SK-N-SH (cell line): Measurements from ENCODE around the gene CTSA. TPM values are rescaled to one million over a fixed set of nuclear protein-coding genes. Genes with fewer than 3 reads are reported as not detected.

Experiments
- CTCF ChIA-PET: fragments of 300-600, 350-600 bp; formaldehyde crosslinking; extraction: SDS; loops from one replicate; lab custom pipeline; 2021; lab: Yijun Ruan, JAX
- POLR2A ChIA-PET: fragments of 350-600 bp; sonication (Branson Sonifier 250); formaldehyde crosslinking; extraction: SDS; loops from one replicate; lab custom pipeline; 2020; ENCODE audit warnings: antibody characterized with exemption, inconsistent platforms; lab: Yijun Ruan, JAX
- DNase-seq: peaks from one replicate; pipeline ENCODE4 v3.0.0; 2012
- H2AFZ ChIP-seq: fragments of 200-600 bp; sonication (generic); 2 replicates; pipeline ENCODE4 v1.8.1; 2016; ENCODE audit warnings: antibody characterized with exemption, mild to moderate bottlenecking, low read depth
- H3F3A ChIP-seq: fragments of 200-600 bp; sonication (generic); replicated peaks from 2 replicates; pipeline ENCODE3; 2016; ENCODE audit warnings: antibody characterized with exemption, mild to moderate bottlenecking; ENCODE audit not compliant: insufficient read depth
- H3K27ac ChIP-seq, 2 experiments: fragments of 200-500 bp in 1 of 2; fragments of 200-600 bp in 1 of 2; sonication (Bioruptor generic) in 1 of 2; sonication (generic), shearing (Covaris generic) in 1 of 2; 2 replicates each; pipeline versions ENCODE4 v1.5.1 to v1.6.1; 2014 to 2016; ENCODE audit warnings: low read depth in 2 of 2, inconsistent platforms in 1 of 2, low read length in 1 of 2, mild to moderate bottlenecking in 1 of 2, mixed read lengths in 1 of 2
- H3K27me3 ChIP-seq: fragments of 200-600 bp; sonication (generic), shearing (Covaris generic); 2 replicates; pipeline ENCODE4 v1.6.1; 2016; ENCODE audit warnings: mixed run types; ENCODE audit not compliant: insufficient read depth
- H3K36me3 ChIP-seq, 2 experiments: fragments of 200-500 bp in 1 of 2; fragments of 200-600 bp in 1 of 2; sonication (Bioruptor generic) in 1 of 2; sonication (generic) in 1 of 2; replicated peaks in 1 of 2; 2 replicates each; pipeline versions ENCODE3 to v1.5.1; 2014 to 2016; ENCODE audit warnings: low read length in 1 of 2, mild to moderate bottlenecking in 1 of 2; ENCODE audit not compliant: insufficient read depth in 2 of 2, control insufficient read depth in 1 of 2
- H3K4me1 ChIP-seq, 2 experiments: fragments of 200-500 bp in 1 of 2; fragments of 200-600 bp in 1 of 2; sonication (Bioruptor generic) in 1 of 2; sonication (generic), shearing (Covaris generic) in 1 of 2; 2 replicates each; pipeline versions ENCODE4 v1.5.1 to v1.6.1; 2014 to 2016; ENCODE audit warnings: low read depth in 1 of 2, low read length in 1 of 2, mixed run types in 1 of 2; ENCODE audit not compliant: insufficient read depth in 2 of 2, control insufficient read depth in 1 of 2
- H3K4me2 ChIP-seq: fragments of 200-600 bp; sonication (generic), shearing (Covaris generic); 2 replicates; pipeline ENCODE4 v1.6.1; 2017; ENCODE audit warnings: mixed run types
- H3K4me3 ChIP-seq, 2 experiments: fragments of 200-500 bp in 1 of 2; fragments of 200-600 bp in 1 of 2; sonication (Bioruptor generic) in 1 of 2; sonication (generic), shearing (Covaris generic) in 1 of 2; 2 replicates each; pipeline versions ENCODE4 v1.5.1 to v1.8.1; 2014 to 2016; ENCODE audit warnings: low read depth in 2 of 2, inconsistent platforms in 1 of 2, low read length in 1 of 2, mild to moderate bottlenecking in 1 of 2, mixed read lengths in 1 of 2, moderate library complexity in 1 of 2
- H3K79me2 ChIP-seq: fragments of 200-600 bp; sonication (generic); 2 replicates; pipeline ENCODE4 v1.8.1; 2017; ENCODE audit warnings: mild to moderate bottlenecking; ENCODE audit not compliant: insufficient read depth
- H3K9ac ChIP-seq: fragments of 200-600 bp; sonication (generic); 2 replicates; pipeline ENCODE4 v1.6.1; 2017; ENCODE audit warnings: mixed run types
- H3K9me2 ChIP-seq: fragments of 200-600 bp; sonication (generic); 2 replicates; pipeline ENCODE4 v1.6.1; 2017; ENCODE audit warnings: mixed run types
- H3K9me3 ChIP-seq: fragments of 200-600 bp; sonication (generic); 2 replicates; pipeline ENCODE4 v1.6.1; 2017; ENCODE audit warnings: mixed run types, mild to moderate bottlenecking, moderate library complexity
- H4K20me1 ChIP-seq: fragments of 200-600 bp; sonication (generic); 2 replicates; pipeline ENCODE4 v1.6.1; 2017; ENCODE audit warnings: mild to moderate bottlenecking, mixed run types; ENCODE audit not compliant: insufficient read depth
- CTCF ChIP-seq: fragments of 200-600 bp; sonication (generic); IDR thresholded peaks from 2 replicates; pipeline ENCODE4 v1.6.1; 2017; ENCODE audit warnings: antibody characterized with exemption, mild to moderate bottlenecking, moderate library complexity
- ELF1 ChIP-seq: IDR thresholded peaks from 2 replicates; pipeline ENCODE4 v1.4.0; 2012
- EP300 ChIP-seq, 2 experiments: IDR thresholded peaks; 2 replicates each; pipeline versions ENCODE4 v1.4.0 to v1.6.1; 2012; ENCODE audit warnings: borderline replicate concordance in 1 of 2, low read depth in 1 of 2, low read length in 1 of 2
- EZH2phosphoT487 ChIP-seq: fragments of 200-600 bp; sonication (generic); IDR thresholded peaks from 2 replicates; pipeline ENCODE4 v1.6.1; 2017; ENCODE audit warnings: low read depth, mixed run types, mild to moderate bottlenecking, antibody characterized with exemption, moderate library complexity, borderline replicate concordance
- FOXJ3 ChIP-seq: sonication (generic); formaldehyde crosslinking; IDR thresholded peaks from 2 replicates; pipeline ENCODE4 v1.5.1; 2020; ENCODE audit warnings: mild to moderate bottlenecking, missing genetic modification reagents
- FOXM1 ChIP-seq: IDR thresholded peaks from 2 replicates; pipeline ENCODE4 v1.4.0; 2012; ENCODE audit warnings: low read depth, mild to moderate bottlenecking
- GATA2 ChIP-seq: sonication (generic); formaldehyde crosslinking; IDR thresholded peaks from 2 replicates; pipeline ENCODE4 v1.5.0; 2020; ENCODE audit warnings: mild to moderate bottlenecking, missing genetic modification reagents
- IRF3 ChIP-seq: fragments of 150-350 bp; IDR thresholded peaks from 2 replicates; pipeline ENCODE4 v1.6.1; 2016; ENCODE audit warnings: mild to moderate bottlenecking, low read depth, low read length
- JUND ChIP-seq: IDR thresholded peaks from 2 replicates; pipeline ENCODE4 v1.4.0; 2012
- MAX ChIP-seq: IDR thresholded peaks from 2 replicates; pipeline ENCODE4 v1.4.0; 2012; ENCODE audit warnings: low read depth
- MEF2A ChIP-seq: IDR thresholded peaks from 2 replicates; pipeline ENCODE4 v1.4.0; 2012; ENCODE audit warnings: low read depth, borderline replicate concordance
- NRF1 ChIP-seq: IDR thresholded peaks from 2 replicates; pipeline ENCODE4 v1.6.1; 2012; ENCODE audit warnings: low read depth, mild to moderate bottlenecking, low read length
- PBX3 ChIP-seq: IDR thresholded peaks from 2 replicates; pipeline ENCODE4; 2012
- POLR2AphosphoS5 ChIP-seq: IDR thresholded peaks from 2 replicates; pipeline ENCODE4 v1.6.1; 2012; ENCODE audit warnings: low read depth, low read length
- RAD21 ChIP-seq: IDR thresholded peaks from 2 replicates; pipeline ENCODE4 v1.6.1; 2012; ENCODE audit warnings: mild to moderate bottlenecking, low read length
- RCOR1 ChIP-seq: fragments of 150-350 bp; IDR thresholded peaks from 2 replicates; pipeline ENCODE4 v1.6.1; 2017; ENCODE audit warnings: antibody characterized with exemption, low read length
- RXRA ChIP-seq: IDR thresholded peaks from 2 replicates; pipeline ENCODE4 v1.4.0; 2012; ENCODE audit warnings: low read depth, mild to moderate bottlenecking, borderline replicate concordance
- SIN3A ChIP-seq: IDR thresholded peaks from 2 replicates; pipeline ENCODE4 v1.6.1; 2012; ENCODE audit warnings: low read depth, mild to moderate bottlenecking, low read length, moderate library complexity, borderline replicate concordance
- TAF1 ChIP-seq: IDR thresholded peaks from 2 replicates; pipeline ENCODE4 v1.6.1; 2012; ENCODE audit warnings: low read depth, mild to moderate bottlenecking, low read length, moderate library complexity, borderline replicate concordance
- TCF12 ChIP-seq: IDR thresholded peaks from 2 replicates; pipeline ENCODE4 v1.4.0; 2012
- TEAD4 ChIP-seq: IDR thresholded peaks from 2 replicates; pipeline ENCODE4 v1.4.0; 2012; ENCODE audit warnings: mild to moderate bottlenecking, borderline replicate concordance; ENCODE audit not compliant: insufficient read depth
- USF2 ChIP-seq: fragments of 150-350 bp; IDR thresholded peaks from 2 replicates; pipeline ENCODE4 v1.6.1; 2017; ENCODE audit warnings: antibody characterized with exemption, low read length, low read depth, borderline replicate concordance
- WGBS: methylation state at CpG from one replicate; pipeline ENCODE4 v1.1.6; 2017; ENCODE audit warnings: low lambda C conversion rate; 5-methylcytosine and 5-hydroxymethylcytosine counted together
- polyA plus RNA-seq, 3 experiments: library from polyadenylated mRNA; depleted of rRNA; stranded (reverse); fragments of >200 nt; gene quantifications; 2 replicates each; pipeline ENCODE4 v1.2.3, GENCODE V29; 2012

Gene CTSA
- polyA plus RNA-seq, 1 of the 3 experiments (the other 2 are of a cell fraction) = 338 TPM

- 98% methylated on average over 13 of the region's 14 CpGs for WGBS
- no peak for DNase-seq
- Histone ChIP-seq H3K4me1 (no peaks in the 10 kb centered on the region), H3K27me3 (no peaks in the 10 kb centered on the region), H3K4me2 (no peak overlapping the region), H3K9me3 (no peaks in the 10 kb centered on the region), H3K27ac (no peak overlapping the region), H4K20me1 (no peaks in the 10 kb centered on the region), H3K9me2 (no peaks in the 10 kb centered on the region), H3K4me3 (no peak overlapping the region), H3F3A (no peaks in the 10 kb centered on the region), H3K36me3 (peaks cover 31 to 50% of the 10 kb centered on the region in 2 experiments), H3K9ac (no peak overlapping the region), H2AFZ (no peak overlapping the region), H3K79me2 (peaks cover 6% of the 10 kb centered on the region)
- TF ChIP-seq POLR2AphosphoS5 (no peak), EZH2phosphoT487 (no peak), MEF2A (no peak), TEAD4 (no peak), FOXJ3 (CRISPR knock-in tag) (no peak), ELF1 (no peak), FOXM1 (no peak)
- CTCF ChIA-PET = interaction anchor here (1.9 kb wide), 1 partner anchor 13 kb away, joined by 6 read pairs; no protein-coding TSS in a partner anchor
- POLR2A ChIA-PET = no interaction called here
Measured at GRCh38 chr20:45843506-45843905, 47.6 kb upstream of the CTSA start.

- ChIA-PET POLR2A (no interaction called here), CTCF (interaction anchor here (1.2 kb wide), 1 partner anchor 125 kb away, joined by 4 read pairs; no protein-coding TSS in a partner anchor)
- peaks cover 4% of the 10 kb centered on the region; the same call in 1 of the 2 replicates for H3K79me2 ChIP-seq
- H3F3A ChIP-seq = peaks cover 3% of the 10 kb centered on the region
- H4K20me1 ChIP-seq = no peaks in the 10 kb centered on the region
- peaks cover 30 to 43% of the 10 kb centered on the region in 2 experiments for H3K36me3 ChIP-seq
- H3K9me2 ChIP-seq = no peaks in the 10 kb centered on the region
- H3K4me1 ChIP-seq = no peaks in the 10 kb centered on the region
- no peak overlapping the region for H3K4me3 ChIP-seq
- no peak for DNase-seq
- no peaks in the 10 kb centered on the region for H3K27me3 ChIP-seq
- no peak overlapping the region for H2AFZ ChIP-seq
- H3K27ac ChIP-seq = no peak overlapping the region
- H3K9me3 ChIP-seq = no peaks in the 10 kb centered on the region
- no peak overlapping the region for H3K9ac ChIP-seq
- H3K4me2 ChIP-seq = no peak overlapping the region
- TF ChIP-seq MEF2A (no peak), RAD21 (no peak), GATA2 (CRISPR knock-in tag) (no peak), POLR2AphosphoS5 (no peak), TCF12 (no peak), MAX (no peak), CTCF (no peak), IRF3 (no peak), FOXJ3 (CRISPR knock-in tag) (no peak), NRF1 (no peak), RXRA (no peak), USF2 (no peak), TAF1 (no peak), RCOR1 (no peak), SIN3A (no peak), TEAD4 (no peak), EP300 (IDR thresholded peaks at IDR 0.05; ENCODE audit: borderline replicate concordance in 1 of 2, low read depth in 1 of 2, low read length in 1 of 2) (no peak), PBX3 (no peak), JUND (no peak)
Measured at GRCh38 chr20:45845452-45845851, 45.7 kb upstream of the CTSA start.
